ENCODE results near the gene CPTP.

Gene CPTP

GRCh38 chr1:1292851-1293250 is 31.8 kb upstream of the CPTP start:
- H3K27ac ChIP-seq (ENCODE audit: low read depth, low read length, severe bottlenecking) = no peak overlapping the region
- peaks cover 10% of the 10 kb centered on the region for H3K36me3 ChIP-seq (ENCODE audit: control insufficient read depth, insufficient read depth, low read length)
- no peaks in the 10 kb centered on the region for H3K4me1 ChIP-seq (ENCODE audit: control insufficient read depth, insufficient read depth, low read length, poor library complexity, severe bottlenecking)
- no peak overlapping the region for H3K4me3 ChIP-seq (ENCODE audit: extremely low read depth, insufficient read depth, low read length, poor library complexity, severe bottlenecking)
- WGBS, 2 experiments (ENCODE audit: insufficient coverage in 2 of 2) = 95 to 96% methylated on average over 17 to 18 of the region's 18 CpGs
- H3K9me3 ChIP-seq (ENCODE audit: control insufficient read depth, low read length) = no peaks in the 10 kb centered on the region

GRCh38 chr1:1293263-1294249 is 31.0 kb upstream of the CPTP start:
- H3K36me3 ChIP-seq (ENCODE audit: control insufficient read depth, insufficient read depth, low read length) = peaks cover 13% of the 10 kb centered on the region
- 95 to 97% methylated on average over 70 to 81 of the region's 94 CpGs for WGBS, 2 experiments (ENCODE audit: insufficient coverage in 2 of 2)
- no peaks in the 10 kb centered on the region for H3K9me3 ChIP-seq (ENCODE audit: control insufficient read depth, low read length)
- H3K27ac ChIP-seq (ENCODE audit: low read depth, low read length, severe bottlenecking) = no peak overlapping the region
- no peaks in the 10 kb centered on the region for H3K4me1 ChIP-seq (ENCODE audit: control insufficient read depth, insufficient read depth, low read length, poor library complexity, severe bottlenecking)
- no peak overlapping the region for H3K4me3 ChIP-seq (ENCODE audit: extremely low read depth, insufficient read depth, low read length, poor library complexity, severe bottlenecking)

DNA sequence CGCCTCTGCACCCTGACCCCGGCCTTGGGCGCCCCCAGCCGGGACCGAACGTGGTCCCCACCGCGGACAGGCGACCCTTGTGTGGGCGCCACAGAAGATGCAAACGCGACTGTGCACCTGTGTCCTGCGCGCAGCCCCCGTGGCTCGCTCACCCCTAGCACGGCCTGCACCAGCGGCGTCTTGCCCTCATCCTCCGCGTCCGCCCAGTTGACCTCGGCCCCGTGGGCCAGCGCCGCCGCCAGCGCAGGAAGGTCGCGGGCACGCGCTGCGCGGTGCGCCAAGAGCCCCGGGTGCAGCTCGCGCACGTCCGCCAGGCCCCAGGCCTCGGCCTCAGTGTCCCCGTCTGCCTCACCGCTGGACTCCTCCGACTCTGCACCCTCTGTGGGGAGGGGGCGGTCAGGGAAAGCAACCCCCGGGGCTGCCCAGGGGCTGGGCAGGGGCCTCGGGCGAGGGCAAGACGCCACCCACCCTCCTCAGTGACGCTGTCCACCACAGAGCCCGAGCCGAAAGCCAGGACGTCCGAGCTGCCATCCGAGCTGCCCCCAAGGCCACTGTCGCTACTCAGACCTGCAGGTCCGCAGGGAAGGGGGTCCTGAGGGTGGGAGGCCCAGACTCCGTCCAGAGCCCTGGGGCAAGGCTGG is 30.2 kb upstream of the CPTP start:
- Histone ChIP-seq H3K27ac (ENCODE audit: low read depth, low read length, severe bottlenecking) (no peak overlapping the region), H3K36me3 (ENCODE audit: control insufficient read depth, insufficient read depth, low read length) (peaks cover 13% of the 10 kb centered on the region), H3K4me3 (ENCODE audit: extremely low read depth, insufficient read depth, low read length, poor library complexity, severe bottlenecking) (no peak overlapping the region), H3K4me1 (ENCODE audit: control insufficient read depth, insufficient read depth, low read length, poor library complexity, severe bottlenecking) (no peaks in the 10 kb centered on the region), H3K9me3 (ENCODE audit: control insufficient read depth, low read length) (no peaks in the 10 kb centered on the region)
- whole genome bisulfite sequencing, 2 experiments (ENCODE audit: insufficient coverage in 2 of 2) = 95 to 99% methylated on average over 53 to 54 of the region's 58 CpGs

DNA sequence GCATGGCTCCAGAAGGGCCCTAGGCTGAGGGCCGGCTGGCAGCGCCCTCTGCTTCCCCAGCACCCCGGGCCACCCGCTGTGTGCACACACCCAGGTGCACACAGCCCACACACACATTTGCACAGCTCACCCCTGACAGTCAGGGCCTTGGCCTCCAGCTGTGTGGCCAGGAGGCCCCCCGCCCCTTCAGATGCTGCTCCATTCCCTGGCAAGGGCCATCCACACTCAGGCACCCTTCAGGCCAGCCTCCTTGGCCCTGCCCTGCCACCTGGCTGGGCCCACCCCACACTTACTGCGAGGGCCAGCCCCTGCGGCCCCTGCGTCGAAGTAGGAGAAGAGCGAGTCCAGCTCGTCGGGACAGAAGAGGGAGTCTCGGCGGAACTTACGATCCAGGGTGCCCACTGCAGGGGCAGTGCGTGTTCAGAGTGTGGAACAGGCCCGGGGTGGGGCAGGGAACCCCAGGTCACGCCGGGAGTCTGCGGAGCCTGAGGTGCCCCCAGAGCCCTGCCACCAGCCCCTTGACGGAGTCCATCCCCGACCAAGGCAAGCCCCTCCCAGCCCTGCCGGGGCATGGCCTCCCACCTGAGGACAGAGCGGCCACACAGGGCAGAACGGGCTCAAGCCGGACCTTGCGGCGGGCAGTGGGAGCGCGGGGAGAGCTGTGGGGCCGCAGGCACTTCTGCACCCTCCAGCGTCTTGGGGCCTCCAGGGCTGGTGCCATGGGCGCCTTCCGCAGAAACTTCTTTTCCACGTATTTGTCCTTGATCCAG is 29.3 kb upstream of the CPTP start:
- Histone ChIP-seq H3K27ac (ENCODE audit: low read depth, low read length, severe bottlenecking) (no peak overlapping the region), H3K36me3 (ENCODE audit: control insufficient read depth, insufficient read depth, low read length) (peaks cover 16% of the 10 kb centered on the region), H3K4me3 (ENCODE audit: extremely low read depth, insufficient read depth, low read length, poor library complexity, severe bottlenecking) (no peak overlapping the region), H3K4me1 (ENCODE audit: control insufficient read depth, insufficient read depth, low read length, poor library complexity, severe bottlenecking) (no peaks in the 10 kb centered on the region), H3K9me3 (ENCODE audit: control insufficient read depth, low read length) (no peaks in the 10 kb centered on the region)
- WGBS, 2 experiments (ENCODE audit: insufficient coverage in 2 of 2) = 92 to 93% methylated on average over 32 to 35 of the region's 35 CpGs

GRCh38 chr1:1296070-1297061 is 28.2 kb upstream of the CPTP start:
- H3K4me3 ChIP-seq (ENCODE audit: extremely low read depth, insufficient read depth, low read length, poor library complexity, severe bottlenecking) = no peak overlapping the region
- 95% methylated on average over 58 of the region's 62 CpGs for WGBS, 2 experiments (ENCODE audit: insufficient coverage in 2 of 2)

DNA sequence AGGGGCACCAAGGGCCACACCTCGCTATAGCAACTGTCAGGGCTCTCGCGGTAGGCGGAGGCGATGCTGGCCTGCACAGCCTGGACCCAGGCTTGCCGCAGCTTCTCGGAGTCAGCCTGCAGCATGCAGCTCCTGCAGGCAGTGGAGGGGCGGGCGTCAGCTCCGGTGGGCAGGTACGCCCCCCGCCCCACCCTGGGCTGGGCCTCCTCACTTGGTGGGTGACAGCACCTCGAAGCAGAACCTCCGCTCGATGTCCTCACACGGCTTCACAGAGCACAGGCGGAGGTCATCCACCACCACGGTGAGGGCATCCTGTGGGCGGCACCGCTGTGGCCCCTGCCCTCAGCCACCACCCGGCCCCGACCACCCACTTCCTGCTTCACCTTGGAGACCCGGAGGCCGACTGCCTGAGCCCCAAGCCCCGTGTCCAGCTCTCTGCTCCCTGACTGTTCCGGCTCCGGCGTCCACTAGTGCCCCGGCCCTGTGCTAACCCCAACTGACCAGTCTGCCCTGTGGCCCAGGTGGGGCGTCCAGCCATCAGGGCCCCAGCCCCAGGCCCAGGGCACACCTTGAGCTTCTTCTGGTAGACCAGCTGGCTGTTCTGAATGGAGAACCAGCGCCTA is 26.7 kb upstream of the CPTP start:
- no peak overlapping the region for H3K27ac ChIP-seq (ENCODE audit: low read depth, low read length, severe bottlenecking)
- 96 to 97% methylated on average over 25 to 30 of the region's 31 CpGs for WGBS, 2 experiments (ENCODE audit: insufficient coverage in 2 of 2)
- no peaks in the 10 kb centered on the region for H3K9me3 ChIP-seq (ENCODE audit: control insufficient read depth, low read length)

More at GRCh38 chr1:1296070-1297061, 28.2 kb upstream of the CPTP start:
- H3K4me1 ChIP-seq (ENCODE audit: control insufficient read depth, insufficient read depth, low read length, poor library complexity, severe bottlenecking) = no peaks in the 10 kb centered on the region
- H3K9me3 ChIP-seq (ENCODE audit: control insufficient read depth, low read length) = no peaks in the 10 kb centered on the region
- peaks cover 17% of the 10 kb centered on the region for H3K36me3 ChIP-seq (ENCODE audit: control insufficient read depth, insufficient read depth, low read length)
- H3K27ac ChIP-seq (ENCODE audit: low read depth, low read length, severe bottlenecking) = no peak overlapping the region

DNA sequence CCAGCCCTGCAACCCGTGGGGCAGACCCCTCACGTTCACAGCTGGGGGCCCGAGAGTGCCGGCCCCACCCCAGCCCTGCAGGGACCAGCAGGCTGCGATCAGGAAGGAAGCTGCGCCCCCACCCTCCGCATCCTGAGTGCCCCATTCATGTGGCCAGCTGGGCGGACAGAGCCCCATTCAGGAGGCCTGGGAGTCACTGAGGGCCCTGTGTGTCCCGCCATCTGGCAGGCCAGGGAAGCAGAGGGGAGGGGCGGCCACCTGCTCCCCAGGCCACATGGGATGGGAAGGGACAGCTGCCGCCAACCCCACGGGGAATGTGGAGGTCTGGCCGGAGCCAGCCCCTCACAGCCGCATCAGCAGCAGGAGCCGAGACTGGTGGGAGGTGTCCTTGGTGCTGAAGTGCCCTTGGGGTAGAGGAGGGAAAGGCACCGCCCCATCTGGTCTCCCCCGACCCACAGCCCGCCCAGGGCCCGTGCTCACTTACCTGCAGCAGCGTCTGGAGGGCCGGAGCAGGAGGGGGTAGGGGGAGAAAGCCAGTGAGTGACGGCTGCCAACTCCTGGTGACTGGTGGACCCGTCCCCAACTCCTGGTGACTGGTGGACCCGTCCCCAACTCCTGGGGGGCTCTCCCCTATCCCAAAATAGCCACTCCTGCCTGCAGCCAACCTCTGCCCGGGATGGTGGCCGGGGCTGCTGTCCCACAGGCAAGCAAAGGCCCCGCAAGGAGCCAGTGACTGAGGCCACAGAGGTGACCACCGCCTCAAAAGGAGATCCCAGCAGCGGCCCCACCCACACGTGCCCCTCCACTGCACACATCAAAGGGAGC is 25.5 kb upstream of the CPTP start:
- Histone ChIP-seq H3K9me3 (ENCODE audit: control insufficient read depth, low read length) (no peaks in the 10 kb centered on the region), H3K27ac (ENCODE audit: low read depth, low read length, severe bottlenecking) (no peak overlapping the region), H3K36me3 (ENCODE audit: control insufficient read depth, insufficient read depth, low read length) (peaks cover 17% of the 10 kb centered on the region), H3K4me1 (ENCODE audit: control insufficient read depth, insufficient read depth, low read length, poor library complexity, severe bottlenecking) (peaks cover 4% of the 10 kb centered on the region), H3K4me3 (ENCODE audit: extremely low read depth, insufficient read depth, low read length, poor library complexity, severe bottlenecking) (no peak overlapping the region)
- 68 to 79% methylated on average over 23 to 27 of the region's 30 CpGs for WGBS, 2 experiments (ENCODE audit: insufficient coverage in 2 of 2)

More for the DNA sequence above, 26.7 kb upstream of the CPTP start:
- H3K36me3 ChIP-seq (ENCODE audit: control insufficient read depth, insufficient read depth, low read length) = peaks cover 17% of the 10 kb centered on the region
- no peak overlapping the region for H3K4me3 ChIP-seq (ENCODE audit: extremely low read depth, insufficient read depth, low read length, poor library complexity, severe bottlenecking)
- H3K4me1 ChIP-seq (ENCODE audit: control insufficient read depth, insufficient read depth, low read length, poor library complexity, severe bottlenecking) = no peaks in the 10 kb centered on the region

DNA sequence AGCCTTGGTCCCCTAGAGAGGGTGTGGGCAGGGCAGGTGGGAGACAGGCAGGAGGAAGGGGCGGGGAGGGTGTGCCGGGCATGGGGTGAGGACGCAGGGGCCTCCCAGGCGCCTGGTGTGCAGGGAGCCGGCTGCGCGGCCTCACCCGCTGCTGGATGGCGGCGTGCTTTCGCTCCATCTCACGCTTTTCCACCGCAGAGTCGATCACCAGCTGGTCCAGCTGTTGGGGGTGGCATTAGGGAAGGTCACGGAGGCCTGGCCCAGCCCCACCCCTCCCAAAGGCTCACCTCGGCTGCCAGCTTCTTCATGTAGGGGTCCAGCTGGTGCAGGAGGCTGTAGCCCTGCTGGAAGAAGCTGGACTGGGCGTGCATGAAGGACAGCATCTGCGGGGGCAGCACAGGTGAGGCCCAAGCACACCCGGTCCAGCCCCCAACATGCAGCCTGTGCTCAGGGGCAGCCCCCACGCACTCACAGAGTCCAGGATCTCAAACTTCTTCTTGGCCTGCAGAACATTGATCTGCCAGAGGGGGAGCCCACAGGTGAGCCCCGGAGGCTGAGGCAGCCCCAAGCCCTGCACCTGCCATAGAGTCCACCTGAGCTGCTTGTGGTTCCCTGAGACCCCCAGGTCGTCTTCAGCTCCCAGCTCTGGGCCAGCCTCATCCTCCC is 24.8 kb upstream of the CPTP start:
- WGBS, 2 experiments (ENCODE audit: insufficient coverage in 2 of 2) = 86 to 89% methylated on average over 18 to 22 of the region's 22 CpGs
- Histone ChIP-seq H3K4me3 (ENCODE audit: extremely low read depth, insufficient read depth, low read length, poor library complexity, severe bottlenecking) (no peak overlapping the region), H3K36me3 (ENCODE audit: control insufficient read depth, insufficient read depth, low read length) (peaks cover 17% of the 10 kb centered on the region), H3K9me3 (ENCODE audit: control insufficient read depth, low read length) (no peaks in the 10 kb centered on the region), H3K27ac (ENCODE audit: low read depth, low read length, severe bottlenecking) (no peak overlapping the region), H3K4me1 (ENCODE audit: control insufficient read depth, insufficient read depth, low read length, poor library complexity, severe bottlenecking) (peaks cover 10% of the 10 kb centered on the region)

DNA sequence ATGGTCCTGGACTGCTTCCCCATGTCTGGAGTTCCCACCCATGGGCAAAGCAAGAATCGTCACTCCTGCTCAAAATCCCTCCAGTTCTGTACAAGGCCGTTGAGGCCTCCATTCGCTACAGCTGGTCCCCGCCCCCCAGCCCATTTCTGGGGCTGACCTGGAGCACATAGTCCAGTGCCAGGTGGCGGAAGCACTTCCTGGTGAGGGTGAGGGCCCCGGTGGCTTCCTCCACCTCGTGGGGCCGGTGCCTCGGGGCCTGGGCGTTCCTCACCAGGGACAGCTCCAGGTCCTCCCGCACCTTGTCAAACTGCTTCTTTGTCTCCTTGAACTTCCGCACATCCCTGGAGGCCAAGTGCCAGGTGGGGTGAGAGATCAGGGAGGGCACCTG is 24.3 kb upstream of the CPTP start:
- H3K4me3 ChIP-seq (ENCODE audit: extremely low read depth, insufficient read depth, low read length, poor library complexity, severe bottlenecking) = no peak overlapping the region
- H3K36me3 ChIP-seq (ENCODE audit: control insufficient read depth, insufficient read depth, low read length) = peaks cover 15% of the 10 kb centered on the region
- H3K4me1 ChIP-seq (ENCODE audit: control insufficient read depth, insufficient read depth, low read length, poor library complexity, severe bottlenecking) = peaks cover 15% of the 10 kb centered on the region
- H3K9me3 ChIP-seq (ENCODE audit: control insufficient read depth, low read length) = no peaks in the 10 kb centered on the region
- no peak overlapping the region for H3K27ac ChIP-seq (ENCODE audit: low read depth, low read length, severe bottlenecking)
- 95% methylated on average over 12 of the region's 12 CpGs for WGBS, 2 experiments (ENCODE audit: insufficient coverage in 2 of 2)

All from mesodermal cell (in vitro differentiated cells).